ENCODE measurements around the gene RSBN1L.

RSBN1L gene

GRCh38 chr7:77806425-77806824 is 110.2 kb downstream of the RSBN1L start:
- Histone ChIP-seq H3K27ac (ENCODE audit: low read depth, low read length, severe bottlenecking) (no peak overlapping the region), H3K4me3 (ENCODE audit: extremely low read depth, insufficient read depth, low read length, poor library complexity, severe bottlenecking) (no peak overlapping the region), H3K9me3 (ENCODE audit: control insufficient read depth, low read length) (peaks cover 6% of the 10 kb centered on the region), H3K4me1 (ENCODE audit: control insufficient read depth, insufficient read depth, low read length, poor library complexity, severe bottlenecking) (no peaks in the 10 kb centered on the region), H3K36me3 (ENCODE audit: control insufficient read depth, insufficient read depth, low read length) (no peaks in the 10 kb centered on the region)
- no CpG with 5 or more reads among the region's 2 CpGs for WGBS, 2 experiments (ENCODE audit: insufficient coverage in 2 of 2)

- Histone ChIP-seq H3K9me3 (ENCODE audit: control insufficient read depth, low read length) (peaks cover 6% of the 10 kb centered on the region), H3K4me1 (ENCODE audit: control insufficient read depth, insufficient read depth, low read length, poor library complexity, severe bottlenecking) (no peaks in the 10 kb centered on the region), H3K27ac (ENCODE audit: low read depth, low read length, severe bottlenecking) (no peak overlapping the region), H3K36me3 (ENCODE audit: control insufficient read depth, insufficient read depth, low read length) (no peaks in the 10 kb centered on the region), H3K4me3 (ENCODE audit: extremely low read depth, insufficient read depth, low read length, poor library complexity, severe bottlenecking) (no peak overlapping the region)
- no CpG with 5 or more reads among the region's 1 CpG for WGBS, 2 experiments (ENCODE audit: insufficient coverage in 2 of 2)
Measured at GRCh38 chr7:77808517-77808916, 112.3 kb downstream of the RSBN1L start.

GRCh38 chr7:77811516-77812289 is 115.4 kb downstream of the RSBN1L start:
- no peaks in the 10 kb centered on the region for H3K4me1 ChIP-seq (ENCODE audit: control insufficient read depth, insufficient read depth, low read length, poor library complexity, severe bottlenecking)
- H3K4me3 ChIP-seq (ENCODE audit: extremely low read depth, insufficient read depth, low read length, poor library complexity, severe bottlenecking), result no peak overlapping the region
- H3K27ac ChIP-seq (ENCODE audit: low read depth, low read length, severe bottlenecking), result no peak overlapping the region
- H3K9me3 ChIP-seq (ENCODE audit: control insufficient read depth, low read length), result no peaks in the 10 kb centered on the region
- no peaks in the 10 kb centered on the region for H3K36me3 ChIP-seq (ENCODE audit: control insufficient read depth, insufficient read depth, low read length)
- 100% methylated on average over 1 of the region's 2 CpGs; no CpG with 5 or more reads in 1 of the 2 experiments for WGBS, 2 experiments (ENCODE audit: insufficient coverage in 2 of 2)

GRCh38 chr7:77812290-77812685 is 116.0 kb downstream of the RSBN1L start:
- Histone ChIP-seq H3K27ac (ENCODE audit: low read depth, low read length, severe bottlenecking) (no peak overlapping the region), H3K4me3 (ENCODE audit: extremely low read depth, insufficient read depth, low read length, poor library complexity, severe bottlenecking) (no peak overlapping the region), H3K9me3 (ENCODE audit: control insufficient read depth, low read length) (no peaks in the 10 kb centered on the region), H3K36me3 (ENCODE audit: control insufficient read depth, insufficient read depth, low read length) (peaks cover 3% of the 10 kb centered on the region), H3K4me1 (ENCODE audit: control insufficient read depth, insufficient read depth, low read length, poor library complexity, severe bottlenecking) (no peaks in the 10 kb centered on the region)
- WGBS, 2 experiments (ENCODE audit: insufficient coverage in 2 of 2), result no CpG with 5 or more reads among the region's 1 CpG

DNA sequence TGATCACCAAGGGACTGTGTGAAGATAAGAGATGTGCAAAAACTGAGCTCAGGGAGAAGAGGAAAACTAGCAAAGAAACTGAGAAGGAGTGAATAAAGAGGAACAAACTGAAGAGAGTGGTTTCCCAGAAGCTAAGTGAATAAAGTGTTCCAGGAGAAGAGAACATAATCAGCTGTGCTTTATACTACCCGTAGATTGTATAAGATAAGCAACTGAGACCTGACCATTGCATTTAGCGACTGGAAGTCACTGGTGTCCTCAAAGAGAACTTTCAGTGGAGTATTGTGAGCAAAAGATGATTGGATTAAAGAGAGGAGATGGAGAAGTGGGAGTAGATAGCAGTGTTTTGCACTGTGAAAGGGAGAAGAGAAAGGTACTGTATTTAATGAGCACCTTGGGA is 116.9 kb downstream of the RSBN1L start:
- H3K4me3 ChIP-seq (ENCODE audit: extremely low read depth, insufficient read depth, low read length, poor library complexity, severe bottlenecking), result no peak overlapping the region
- peaks cover 5% of the 10 kb centered on the region for H3K36me3 ChIP-seq (ENCODE audit: control insufficient read depth, insufficient read depth, low read length)
- 93 to 96% methylated on average over 2 of the region's 2 CpGs for WGBS, 2 experiments (ENCODE audit: insufficient coverage in 2 of 2)
- H3K27ac ChIP-seq (ENCODE audit: low read depth, low read length, severe bottlenecking), result no peak overlapping the region
- H3K9me3 ChIP-seq (ENCODE audit: control insufficient read depth, low read length), result no peaks in the 10 kb centered on the region
- H3K4me1 ChIP-seq (ENCODE audit: control insufficient read depth, insufficient read depth, low read length, poor library complexity, severe bottlenecking), result no peaks in the 10 kb centered on the region

DNA sequence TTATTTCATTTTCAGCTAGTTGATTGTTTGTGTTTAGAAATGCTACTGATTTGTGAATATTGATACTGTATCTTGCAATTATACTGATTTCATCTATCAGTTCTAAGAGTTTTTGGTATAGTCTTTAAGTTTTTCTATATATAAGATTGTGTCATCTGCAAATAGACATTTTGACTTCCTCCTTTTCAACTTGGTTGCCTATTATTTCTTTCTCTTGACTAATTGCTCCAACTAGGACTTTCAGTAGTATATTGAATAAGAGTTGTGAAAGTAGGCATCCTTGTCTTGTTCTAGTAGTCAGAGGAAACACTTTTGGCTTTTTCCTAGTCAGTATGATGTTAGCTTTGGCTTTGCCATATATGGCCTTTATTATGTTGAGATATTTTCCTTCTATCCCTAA is 122.8 kb downstream of the RSBN1L start:
- Histone ChIP-seq H3K4me3 (ENCODE audit: extremely low read depth, insufficient read depth, low read length, poor library complexity, severe bottlenecking) (no peak overlapping the region), H3K4me1 (ENCODE audit: control insufficient read depth, insufficient read depth, low read length, poor library complexity, severe bottlenecking) (no peaks in the 10 kb centered on the region), H3K36me3 (ENCODE audit: control insufficient read depth, insufficient read depth, low read length) (peaks cover 5% of the 10 kb centered on the region), H3K27ac (ENCODE audit: low read depth, low read length, severe bottlenecking) (no peak overlapping the region), H3K9me3 (ENCODE audit: control insufficient read depth, low read length) (peaks cover 20% of the 10 kb centered on the region)

DNA sequence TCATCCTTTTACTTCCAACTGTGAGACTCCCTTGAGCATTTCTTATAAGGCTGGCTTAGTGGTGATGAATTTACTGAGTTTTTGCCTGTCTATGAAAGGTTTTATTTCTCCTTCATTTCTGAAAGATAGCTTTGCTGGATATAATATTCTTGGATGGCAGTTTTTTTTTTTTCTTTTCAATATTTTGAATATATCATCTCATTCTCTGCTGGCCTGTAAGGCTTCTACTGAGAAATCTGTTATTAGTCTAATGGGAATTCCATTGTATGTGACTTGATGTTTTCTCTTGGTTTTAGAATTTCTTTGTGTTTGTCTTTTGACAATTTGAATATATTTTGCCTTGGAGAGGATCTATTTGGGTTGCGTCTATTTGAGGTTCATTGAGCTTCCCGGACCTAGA is 124.7 kb downstream of the RSBN1L start:
- H3K9me3 ChIP-seq (ENCODE audit: control insufficient read depth, low read length), result peaks cover 23% of the 10 kb centered on the region
- H3K27ac ChIP-seq (ENCODE audit: low read depth, low read length, severe bottlenecking), result no peak overlapping the region
- H3K36me3 ChIP-seq (ENCODE audit: control insufficient read depth, insufficient read depth, low read length), result peaks cover 5% of the 10 kb centered on the region
- H3K4me3 ChIP-seq (ENCODE audit: extremely low read depth, insufficient read depth, low read length, poor library complexity, severe bottlenecking), result no peak overlapping the region
- no peaks in the 10 kb centered on the region for H3K4me1 ChIP-seq (ENCODE audit: control insufficient read depth, insufficient read depth, low read length, poor library complexity, severe bottlenecking)
- 100% methylated on average over 2 of the region's 2 CpGs; no CpG with 5 or more reads in 1 of the 2 experiments for WGBS, 2 experiments (ENCODE audit: insufficient coverage in 2 of 2)

- Histone ChIP-seq H3K9me3 (ENCODE audit: control insufficient read depth, low read length) (peaks cover 23% of the 10 kb centered on the region), H3K4me3 (ENCODE audit: extremely low read depth, insufficient read depth, low read length, poor library complexity, severe bottlenecking) (no peak overlapping the region), H3K27ac (ENCODE audit: low read depth, low read length, severe bottlenecking) (no peak overlapping the region), H3K36me3 (ENCODE audit: control insufficient read depth, insufficient read depth, low read length) (peaks cover 2% of the 10 kb centered on the region), H3K4me1 (ENCODE audit: control insufficient read depth, insufficient read depth, low read length, poor library complexity, severe bottlenecking) (no peaks in the 10 kb centered on the region)
- 0% methylated on average over 1 of the region's 1 CpG for WGBS, 2 experiments (ENCODE audit: insufficient coverage in 2 of 2)
Measured at GRCh38 chr7:77822269-77822668, 126.0 kb downstream of the RSBN1L start.

GRCh38 chr7:77823787-77824186 is 127.5 kb downstream of the RSBN1L start:
- WGBS, 2 experiments (ENCODE audit: insufficient coverage in 2 of 2), result 100% methylated on average over 1 of the region's 2 CpGs

GRCh38 chr7:77824636-77825035 is 128.4 kb downstream of the RSBN1L start:
- 80 to 90% methylated on average over 1 to 2 of the region's 5 CpGs for WGBS, 2 experiments (ENCODE audit: insufficient coverage in 2 of 2)
- Histone ChIP-seq H3K9me3 (ENCODE audit: control insufficient read depth, low read length) (peaks cover 14% of the 10 kb centered on the region), H3K4me1 (ENCODE audit: control insufficient read depth, insufficient read depth, low read length, poor library complexity, severe bottlenecking) (no peaks in the 10 kb centered on the region), H3K4me3 (ENCODE audit: extremely low read depth, insufficient read depth, low read length, poor library complexity, severe bottlenecking) (no peak overlapping the region), H3K27ac (ENCODE audit: low read depth, low read length, severe bottlenecking) (no peak overlapping the region), H3K36me3 (ENCODE audit: control insufficient read depth, insufficient read depth, low read length) (no peaks in the 10 kb centered on the region)

More at GRCh38 chr7:77823787-77824186, 127.5 kb downstream of the RSBN1L start:
- Histone ChIP-seq H3K9me3 (ENCODE audit: control insufficient read depth, low read length) (peaks cover 18% of the 10 kb centered on the region), H3K4me3 (ENCODE audit: extremely low read depth, insufficient read depth, low read length, poor library complexity, severe bottlenecking) (no peak overlapping the region), H3K36me3 (ENCODE audit: control insufficient read depth, insufficient read depth, low read length) (no peaks in the 10 kb centered on the region), H3K27ac (ENCODE audit: low read depth, low read length, severe bottlenecking) (no peak overlapping the region), H3K4me1 (ENCODE audit: control insufficient read depth, insufficient read depth, low read length, poor library complexity, severe bottlenecking) (no peaks in the 10 kb centered on the region)

GRCh38 chr7:77825131-77825530 is 128.9 kb downstream of the RSBN1L start:
- 100% methylated on average over 1 of the region's 3 CpGs for WGBS, 2 experiments (ENCODE audit: insufficient coverage in 2 of 2)
- H3K27ac ChIP-seq (ENCODE audit: low read depth, low read length, severe bottlenecking), result no peak overlapping the region
- H3K4me1 ChIP-seq (ENCODE audit: control insufficient read depth, insufficient read depth, low read length, poor library complexity, severe bottlenecking), result no peaks in the 10 kb centered on the region
- no peaks in the 10 kb centered on the region for H3K36me3 ChIP-seq (ENCODE audit: control insufficient read depth, insufficient read depth, low read length)
- no peak overlapping the region for H3K4me3 ChIP-seq (ENCODE audit: extremely low read depth, insufficient read depth, low read length, poor library complexity, severe bottlenecking)
- peaks cover 13% of the 10 kb centered on the region for H3K9me3 ChIP-seq (ENCODE audit: control insufficient read depth, low read length)
